Mesodermal cell (in vitro differentiated cells): Measurements from ENCODE around the gene SORCS2.

Source experiments
- H3K27ac ChIP-seq: 2 replicates; pipeline ENCODE4 v1.7.0; 2013; ENCODE audit warnings: mild to moderate bottlenecking, low read depth, low read length, moderate library complexity; ENCODE audit not compliant: severe bottlenecking
- H3K36me3 ChIP-seq: 2 replicates; pipeline ENCODE4 v1.7.1; 2013; ENCODE audit warnings: mild to moderate bottlenecking, low read length, moderate library complexity; ENCODE audit not compliant: control insufficient read depth, insufficient read depth
- H3K4me1 ChIP-seq: one replicate; pipeline ENCODE4 v1.7.1; 2013; ENCODE audit warnings: mild to moderate bottlenecking, low read length; ENCODE audit not compliant: insufficient read depth, control insufficient read depth, poor library complexity, severe bottlenecking
- H3K4me3 ChIP-seq: 2 replicates; pipeline ENCODE4 v1.7.0; 2013; ENCODE audit warnings: low read length, control low read depth, mild to moderate bottlenecking; ENCODE audit not compliant: insufficient read depth, poor library complexity, severe bottlenecking; ENCODE audit errors: extremely low read depth
- H3K9me3 ChIP-seq: 2 replicates; pipeline ENCODE4 v1.7.1; 2013; ENCODE audit warnings: mild to moderate bottlenecking, low read length, moderate library complexity; ENCODE audit not compliant: control insufficient read depth
- WGBS, 2 experiments: methylation state at CpG; one replicate each; pipeline ENCODE4 v1.1.5; 2013; ENCODE audit warnings: missing lambda C conversion rate in 2 of 2; ENCODE audit not compliant: insufficient coverage in 2 of 2; 5-methylcytosine and 5-hydroxymethylcytosine counted together

Gene SORCS2

DNA sequence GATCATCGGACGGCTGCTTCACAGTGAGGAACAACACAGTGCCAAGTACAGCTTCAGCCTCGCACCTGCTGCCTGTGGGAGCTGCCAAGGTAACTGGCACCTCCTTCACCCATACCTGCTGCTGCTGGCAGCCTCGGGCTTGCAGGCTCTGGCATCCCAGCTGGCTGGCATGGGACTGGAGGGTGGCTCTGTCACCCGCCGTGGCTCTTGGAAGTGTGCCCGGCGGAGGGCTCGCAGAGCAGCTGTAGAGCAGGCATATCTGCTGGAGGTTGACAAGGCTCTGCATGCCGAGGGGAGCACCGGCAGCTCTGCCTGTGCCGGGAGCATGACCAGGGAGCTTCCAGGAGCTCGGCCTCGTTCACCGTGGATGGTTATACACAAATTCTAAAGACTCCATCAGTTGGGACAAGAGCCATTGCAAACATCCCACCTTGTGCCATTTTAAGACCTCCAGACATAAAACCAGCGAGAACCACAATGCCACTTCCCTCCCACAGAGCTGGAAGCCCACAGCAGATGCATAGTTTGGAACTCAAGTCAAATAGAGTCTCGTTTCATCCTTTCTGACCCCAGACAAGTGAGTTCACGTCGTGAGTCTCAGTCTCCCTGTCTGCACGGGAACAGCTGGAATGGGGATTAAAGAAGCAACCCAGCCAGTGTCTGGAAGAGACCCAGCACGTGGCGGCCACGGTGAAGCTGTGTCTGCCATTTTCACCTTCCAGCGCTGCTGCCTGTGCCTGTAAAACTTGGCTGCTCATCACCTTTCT is 326.7 kb downstream of the SORCS2 start:
- WGBS, 2 experiments, result 91% methylated on average over 21 to 24 of the region's 24 CpGs
- Histone ChIP-seq H3K4me1 (peaks cover 18% of the 10 kb centered on the region), H3K27ac (no peak overlapping the region)

GRCh38 chr4:7519638-7520376 is 327.5 kb downstream of the SORCS2 start:
- Histone ChIP-seq H3K27ac (no peak overlapping the region), H3K9me3 (no peaks in the 10 kb centered on the region), H3K4me1 (peaks cover 11% of the 10 kb centered on the region), H3K36me3 (no peaks in the 10 kb centered on the region), H3K4me3 (no peak overlapping the region)
- WGBS, 2 experiments, result 90 to 95% methylated on average over 16 to 17 of the region's 19 CpGs

More for the DNA sequence above, 326.7 kb downstream of the SORCS2 start:
- Histone ChIP-seq H3K9me3 (no peaks in the 10 kb centered on the region), H3K36me3 (no peaks in the 10 kb centered on the region), H3K4me3 (no peak overlapping the region)

GRCh38 chr4:7521666-7522065 is 329.3 kb downstream of the SORCS2 start:
- no peak overlapping the region for H3K27ac ChIP-seq
- H3K4me1 ChIP-seq, result no peaks in the 10 kb centered on the region
- H3K36me3 ChIP-seq, result no peaks in the 10 kb centered on the region
- H3K9me3 ChIP-seq, result no peaks in the 10 kb centered on the region
- WGBS, 2 experiments, result 88% methylated on average over 5 to 6 of the region's 6 CpGs
- H3K4me3 ChIP-seq, result no peak overlapping the region

- H3K9me3 ChIP-seq, result no peaks in the 10 kb centered on the region
- H3K4me1 ChIP-seq, result no peaks in the 10 kb centered on the region
- H3K36me3 ChIP-seq, result no peaks in the 10 kb centered on the region
- H3K4me3 ChIP-seq, result no peak overlapping the region
- WGBS, 2 experiments, result 66 to 92% methylated on average over 4 to 6 of the region's 6 CpGs
- H3K27ac ChIP-seq, result no peak overlapping the region
Observed at GRCh38 chr4:7522452-7523220, 330.3 kb downstream of the SORCS2 start.

GRCh38 chr4:7523526-7523925 is 331.2 kb downstream of the SORCS2 start:
- 86 to 93% methylated on average over 8 to 11 of the region's 12 CpGs for WGBS, 2 experiments
- H3K4me1 ChIP-seq, result no peaks in the 10 kb centered on the region

DNA sequence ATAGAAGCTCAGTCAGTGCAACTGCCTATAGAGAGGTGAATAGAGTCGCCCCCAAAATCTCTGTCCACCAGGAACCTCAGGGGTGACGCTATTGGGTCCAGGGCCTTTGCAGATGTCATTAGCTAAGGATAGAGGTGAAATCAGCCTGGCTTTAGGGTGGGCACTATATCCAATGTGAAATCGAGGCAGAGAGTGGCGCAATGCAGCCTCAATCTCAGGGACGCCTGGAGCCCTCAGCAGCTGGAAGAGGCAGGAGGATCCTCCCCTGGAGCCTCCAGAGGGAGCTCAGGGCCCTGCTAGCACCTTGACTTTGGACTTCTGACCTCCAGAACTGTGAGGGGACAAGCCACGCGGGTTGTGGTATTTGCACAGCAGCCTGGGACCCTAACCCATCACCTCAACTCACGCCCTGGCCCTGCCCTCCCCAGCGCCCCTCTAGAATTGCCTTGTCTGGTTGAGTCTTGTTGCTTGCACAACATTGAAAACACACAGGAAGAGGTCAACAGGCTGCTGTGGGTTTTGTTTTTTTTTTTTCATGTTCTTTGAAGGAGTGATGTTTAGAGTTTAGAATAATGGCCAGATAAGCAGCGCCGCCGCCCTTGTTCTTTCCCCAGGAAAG is 331.8 kb downstream of the SORCS2 start:
- H3K4me1 ChIP-seq, result no peaks in the 10 kb centered on the region
- no peak overlapping the region for H3K4me3 ChIP-seq
- H3K9me3 ChIP-seq, result no peaks in the 10 kb centered on the region
- WGBS, 2 experiments, result 84 to 87% methylated on average over 9 to 10 of the region's 12 CpGs
- H3K36me3 ChIP-seq, result no peaks in the 10 kb centered on the region
- H3K27ac ChIP-seq, result no peak overlapping the region

More at GRCh38 chr4:7523526-7523925, 331.2 kb downstream of the SORCS2 start:
- no peaks in the 10 kb centered on the region for H3K36me3 ChIP-seq
- no peaks in the 10 kb centered on the region for H3K9me3 ChIP-seq
- no peak overlapping the region for H3K27ac ChIP-seq
- no peak overlapping the region for H3K4me3 ChIP-seq

DNA sequence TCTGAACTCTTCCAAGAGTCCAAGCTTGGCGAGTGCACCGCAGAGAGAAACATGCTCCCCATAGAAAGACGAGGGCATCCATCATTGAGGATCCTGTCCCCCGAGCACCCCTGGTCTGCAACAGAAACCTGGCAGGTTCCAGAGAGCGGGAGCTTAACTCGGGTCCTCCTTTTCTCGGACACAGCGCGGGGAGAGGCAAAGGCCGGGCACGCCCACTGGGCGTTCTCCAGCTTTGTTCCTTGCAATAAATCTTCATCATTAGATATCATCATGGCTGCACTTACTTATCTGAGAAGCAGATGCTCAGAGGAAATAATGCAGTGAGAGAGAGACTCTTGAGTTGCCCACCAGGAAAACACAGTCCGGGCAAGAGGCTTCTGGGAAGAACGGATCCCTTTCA is 332.5 kb downstream of the SORCS2 start:
- Histone ChIP-seq H3K27ac (no peak overlapping the region), H3K36me3 (no peaks in the 10 kb centered on the region), H3K4me1 (no peaks in the 10 kb centered on the region), H3K9me3 (no peaks in the 10 kb centered on the region), H3K4me3 (no peak overlapping the region)
- 85 to 95% methylated on average over 11 of the region's 14 CpGs for WGBS, 2 experiments

GRCh38 chr4:7526491-7526890 is 334.2 kb downstream of the SORCS2 start:
- no peak overlapping the region for H3K4me3 ChIP-seq
- H3K9me3 ChIP-seq, result no peaks in the 10 kb centered on the region
- H3K36me3 ChIP-seq, result no peaks in the 10 kb centered on the region
- no peaks in the 10 kb centered on the region for H3K4me1 ChIP-seq
- 75 to 83% methylated on average over 9 to 13 of the region's 13 CpGs for WGBS, 2 experiments
- H3K27ac ChIP-seq, result no peak overlapping the region

DNA sequence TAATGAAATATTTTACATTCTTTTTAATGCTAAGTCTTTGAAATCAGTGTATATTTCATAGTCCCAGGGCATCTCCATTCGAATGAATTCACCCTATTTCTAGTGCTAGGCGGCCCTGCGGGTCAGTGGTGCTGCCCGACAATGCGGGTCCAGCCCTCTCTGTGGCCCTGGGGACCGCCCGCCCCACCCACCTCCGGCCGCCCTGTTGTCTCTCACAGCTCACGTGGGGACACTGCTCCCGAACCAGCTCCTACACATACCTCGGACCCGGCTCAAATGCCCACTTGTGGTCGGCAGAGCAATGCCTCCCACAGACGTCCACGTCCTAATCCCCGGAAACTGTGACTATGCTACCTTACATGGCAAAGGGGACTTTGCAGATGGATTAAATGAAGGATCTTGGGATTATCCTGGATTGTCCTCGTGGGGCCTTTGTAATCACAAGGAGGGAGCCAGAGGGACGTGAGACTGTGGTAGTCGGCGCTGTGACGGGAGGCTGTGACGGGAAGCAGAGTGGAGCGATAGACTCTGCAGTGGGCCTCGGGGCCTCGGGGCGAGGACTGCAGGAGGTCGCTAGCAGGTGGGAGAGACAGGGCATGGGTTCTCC is 334.7 kb downstream of the SORCS2 start:
- Histone ChIP-seq H3K27ac (no peak overlapping the region), H3K4me1 (no peaks in the 10 kb centered on the region), H3K36me3 (no peaks in the 10 kb centered on the region), H3K4me3 (no peak overlapping the region), H3K9me3 (no peaks in the 10 kb centered on the region)
- WGBS, 2 experiments, result 89 to 93% methylated on average over 20 to 28 of the region's 28 CpGs
